Stimulated activated effector memory CD8-positive, alpha-beta T cell treated with anti-CD3 and anti-CD28 coated beads, Interleukin-12 subunit alpha, Interleukin-12 subunit beta, amount 100 ng/mL, for 72 hours (primary cell): Measurements from ENCODE around the gene PCGF1.
A peak's percentile ranks its signal among the peaks of the same experiment; 100 is the strongest.
"Not testable (repeated sequence)": the region's sequence is repeated elsewhere in the genome, so short reads cannot be mapped to it uniquely, and the experiment has no call there.

Experiments used
- ATAC-seq: fragments of 150-1000 bp; cut with Tn5 transposase; 2 replicates; pipeline ENCODE4 v1.10.0; 2021
- DNase-seq, 2 donors: peaks; one replicate each; pipeline ENCODE4 v3.0.0; 2021 to 2022; ENCODE audit warnings: low spot score in 2 of 2
- H3K27ac Mint-ChIP-seq: one replicate; pipeline ENCODE4 v1.8.0; 2022; ENCODE audit warnings: mild to moderate bottlenecking, mixed read lengths
- H3K36me3 Mint-ChIP-seq: one replicate; pipeline ENCODE4 v1.8.0; 2022; ENCODE audit warnings: mild to moderate bottlenecking, mixed read lengths
- H3K4me1 Mint-ChIP-seq: one replicate; pipeline ENCODE4 v1.8.0; 2022; ENCODE audit warnings: mixed read lengths
- H3K4me3 Mint-ChIP-seq: one replicate; pipeline ENCODE4 v1.8.0; 2022; ENCODE audit warnings: mild to moderate bottlenecking, mixed read lengths
- H3K9me3 Mint-ChIP-seq: one replicate; pipeline ENCODE4 v1.8.0; 2022; ENCODE audit warnings: mixed read lengths

PCGF1 gene

GRCh38 chr2:74499940-74500577 lies 7.4 kb downstream of the PCGF1 start:
- Mint-ChIP-seq H3K27ac (no peak overlapping the region), H3K4me1 (peaks cover 56% of the 10 kb centered on the region), H3K4me3 (peak overlapping the region; percentile 86), H3K36me3 (peaks cover 29% of the 10 kb centered on the region), H3K9me3 (no peaks in the 10 kb centered on the region)
- ATAC-seq (no peak), DNase-seq (no peak)

DNA sequence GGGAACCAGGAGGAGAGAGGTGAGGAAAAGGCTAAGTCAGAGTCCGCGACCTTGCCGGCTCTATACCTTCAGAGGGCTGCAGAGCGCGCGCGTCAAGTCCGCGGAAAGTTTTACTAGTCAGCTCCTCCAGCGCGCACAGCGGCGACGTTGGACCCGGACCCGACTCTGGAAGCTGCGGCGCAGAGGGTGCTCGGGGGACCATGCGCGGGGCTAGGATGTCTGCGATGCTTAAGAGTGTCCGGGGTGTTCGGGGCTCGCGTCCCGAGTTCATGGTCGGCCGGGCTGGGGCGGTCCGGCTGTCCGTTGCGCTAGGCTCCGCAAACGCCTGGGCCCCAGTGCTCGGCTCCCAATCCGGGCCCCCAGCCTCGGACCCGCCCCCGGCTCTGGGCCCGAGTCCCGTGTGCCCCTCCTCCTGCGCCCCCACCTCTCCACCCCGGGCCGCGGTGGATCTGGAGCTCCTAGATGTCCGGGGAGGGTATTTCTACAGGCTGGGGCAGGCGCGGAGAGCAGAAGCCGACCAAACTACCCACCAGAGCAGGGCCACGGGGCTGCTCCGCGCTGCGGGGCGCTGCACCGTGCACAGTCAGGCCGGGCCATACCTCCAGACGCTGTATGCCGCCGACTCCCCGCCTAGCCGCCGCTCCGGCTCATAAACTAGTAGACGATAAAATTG lies 8.1 kb downstream of the PCGF1 start, which contains the start of gene LBX2:
Gene LBX2 (minus strand): TSS at position 337 of the 673 bp plus-strand sequence. CDS start 66 bp downstream, at position 271.
- Mint-ChIP-seq H3K4me3 (peak within 1 kb of the TSS; percentile 86), H3K4me1 (peaks cover 49% of the 10 kb centered on the region), H3K36me3 (peaks cover 23% of the 10 kb centered on the region), H3K27ac (peak within 1 kb of the TSS; percentile 88), H3K9me3 (no peaks in the 10 kb centered on the region)
- no peak for DNase-seq
- ATAC-seq: peak; percentile 35

DNA sequence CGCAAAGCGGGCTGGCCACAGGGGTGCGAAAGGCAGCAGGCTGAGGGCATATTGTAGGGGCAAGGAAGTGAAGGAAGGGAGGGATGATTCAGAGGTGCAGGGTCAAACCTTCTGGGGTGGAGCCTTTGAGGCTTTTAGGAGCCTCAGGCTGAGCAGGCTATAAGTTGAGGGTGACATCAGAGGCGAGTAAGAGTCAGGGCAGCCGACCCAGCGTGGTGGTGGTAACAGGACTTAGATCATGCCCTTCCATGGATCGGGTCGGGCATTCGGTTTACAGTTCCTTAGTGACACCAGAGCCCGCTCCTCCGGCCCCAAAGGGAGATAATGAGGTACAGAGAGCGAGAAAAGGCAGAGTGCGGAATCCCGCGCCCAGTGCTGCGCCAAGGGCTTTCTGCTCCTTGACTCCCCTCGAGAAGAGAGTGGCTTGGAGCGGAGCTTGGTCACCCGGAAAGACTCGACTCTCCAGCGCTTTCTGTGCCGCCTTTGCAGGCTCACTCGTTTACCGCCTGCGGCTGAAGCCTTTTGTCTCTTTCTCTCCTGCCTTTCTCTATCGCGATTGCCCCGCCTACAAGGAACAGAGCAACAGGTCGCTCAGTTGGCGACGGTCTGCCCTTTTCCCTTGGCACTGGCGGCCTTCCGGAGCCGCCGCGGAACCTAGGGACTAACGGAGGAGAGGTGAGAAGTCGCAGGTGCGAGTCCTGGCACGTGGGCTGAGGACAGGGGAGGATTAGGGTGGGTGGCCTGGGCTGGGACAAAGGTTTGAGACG lies 8.8 kb downstream of the PCGF1 start:
- Mint-ChIP-seq H3K4me1 (peaks cover 42% of the 10 kb centered on the region), H3K9me3 (no peaks in the 10 kb centered on the region), H3K36me3 (peaks cover 25% of the 10 kb centered on the region), H3K27ac (peak overlapping the region; percentile 88), H3K4me3 (peak overlapping the region; percentile 86)
- ATAC-seq (peak; percentile 85), DNase-seq (peak in 1 of 2 donors; percentile 74)

DNA sequence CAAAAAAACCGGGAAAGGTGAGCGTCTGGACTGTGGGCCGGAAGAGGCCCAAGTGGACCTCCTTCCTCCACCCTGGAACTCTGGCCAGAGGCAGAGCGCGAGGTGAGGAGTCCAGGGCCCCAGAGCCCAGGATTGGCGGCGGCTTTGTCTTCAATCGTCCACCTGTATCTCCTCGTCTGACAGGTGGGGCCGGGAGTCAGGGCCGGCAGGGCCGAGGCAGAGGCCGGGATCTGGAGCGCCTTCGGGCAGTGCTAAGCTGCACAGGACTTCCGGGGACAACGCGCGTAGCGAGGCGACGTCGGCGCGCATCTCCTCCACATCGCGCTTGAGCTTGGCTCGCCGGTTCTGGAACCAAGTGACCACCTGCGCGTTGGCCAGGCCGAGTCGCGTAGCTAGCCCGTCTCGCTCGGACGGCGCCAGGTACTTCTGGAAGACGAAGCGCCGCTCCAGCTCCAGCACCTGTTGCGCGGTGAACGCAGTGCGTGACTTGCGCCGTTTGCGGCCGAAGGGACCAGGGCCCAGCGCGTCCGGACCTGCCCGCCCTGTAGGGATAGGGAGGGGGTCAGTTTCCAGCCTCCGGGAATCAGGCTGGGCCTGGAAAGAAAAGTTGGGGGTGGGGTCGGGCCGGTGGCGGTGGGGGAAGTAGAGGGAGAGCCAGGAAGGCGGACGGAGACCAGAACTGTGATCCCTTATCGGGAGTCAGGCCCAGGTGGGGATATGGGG lies 9.6 kb downstream of the PCGF1 start:
- DNase-seq: no peak
- H3K4me1 Mint-ChIP-seq: peaks cover 34% of the 10 kb centered on the region
- peak overlapping the region; percentile 86 for H3K4me3 Mint-ChIP-seq
- ATAC-seq: peak; percentile 52
- no peaks in the 10 kb centered on the region for H3K9me3 Mint-ChIP-seq
- peak overlapping the region; percentile 88 for H3K27ac Mint-ChIP-seq
- H3K36me3 Mint-ChIP-seq: peaks cover 31% of the 10 kb centered on the region

DNA sequence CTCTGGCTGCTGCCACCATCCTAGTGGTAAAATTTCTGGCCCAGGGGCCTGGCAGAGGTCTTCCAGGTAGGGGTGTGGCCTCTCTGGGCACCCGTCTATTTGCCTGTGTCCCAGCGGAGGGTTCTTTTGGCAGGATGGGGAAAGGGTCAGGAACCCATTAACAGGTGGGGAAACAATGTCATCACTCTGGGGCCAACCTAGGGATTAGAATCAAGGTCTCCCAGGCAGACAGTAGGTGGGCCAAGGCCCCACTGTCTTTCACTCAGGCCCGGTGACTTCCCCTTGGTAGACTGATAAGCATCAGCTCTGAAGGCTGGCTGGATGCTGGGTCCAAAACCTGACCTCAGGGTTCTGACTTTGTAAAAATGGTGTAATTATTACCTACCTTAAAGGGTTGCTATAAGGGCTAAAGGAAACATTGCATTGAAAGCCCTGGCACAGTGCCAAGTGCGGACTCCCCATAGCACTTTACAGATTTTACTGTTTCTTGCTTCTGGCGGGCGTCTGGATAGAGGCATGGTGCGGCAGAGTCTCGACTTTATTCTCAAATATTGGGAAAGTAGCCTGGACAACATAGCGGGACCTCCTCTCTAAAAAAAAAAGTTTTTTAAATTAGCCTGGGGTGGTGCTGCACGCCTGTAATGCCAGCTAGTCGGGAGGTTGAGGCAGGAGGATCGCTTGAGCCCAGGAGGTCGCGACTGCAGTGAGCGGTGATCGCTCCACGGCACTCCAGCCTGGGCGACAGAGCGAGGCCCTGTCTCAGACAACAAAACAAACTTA lies 10.3 kb downstream of the PCGF1 start:
- no peak for DNase-seq
- H3K9me3 Mint-ChIP-seq: no peaks in the 10 kb centered on the region
- ATAC-seq: no peak
- H3K4me1 Mint-ChIP-seq: peaks cover 29% of the 10 kb centered on the region
- peak overlapping the region; percentile 86 for H3K4me3 Mint-ChIP-seq
- peak overlapping the region; percentile 88 for H3K27ac Mint-ChIP-seq
- H3K36me3 Mint-ChIP-seq: peaks cover 38% of the 10 kb centered on the region

DNA sequence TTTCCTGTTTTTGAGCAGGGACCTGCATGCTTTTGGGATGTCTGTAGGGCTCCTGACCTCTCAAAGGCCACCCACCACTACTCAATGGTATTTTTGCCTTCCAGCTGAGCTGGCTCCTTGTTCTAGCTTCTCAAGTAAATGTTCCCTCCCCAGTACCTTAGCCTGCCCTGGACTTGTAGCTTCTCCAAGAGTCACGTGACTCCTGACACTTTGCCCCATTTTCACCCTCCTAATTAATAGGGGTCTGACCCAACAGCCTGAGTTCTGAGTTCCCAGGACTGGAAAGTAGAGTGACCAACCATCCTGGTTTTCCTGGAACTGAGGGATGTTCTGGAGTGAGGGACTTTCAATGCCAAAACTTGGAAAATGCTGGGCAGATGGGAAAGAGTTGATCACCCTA lies 12.1 kb downstream of the PCGF1 start:
- ATAC-seq (no peak), DNase-seq (no peak)
- Mint-ChIP-seq H3K27ac (no peak overlapping the region), H3K4me1 (peaks cover 20% of the 10 kb centered on the region), H3K4me3 (no peak overlapping the region), H3K36me3 (peaks cover 49% of the 10 kb centered on the region), H3K9me3 (no peaks in the 10 kb centered on the region)

DNA sequence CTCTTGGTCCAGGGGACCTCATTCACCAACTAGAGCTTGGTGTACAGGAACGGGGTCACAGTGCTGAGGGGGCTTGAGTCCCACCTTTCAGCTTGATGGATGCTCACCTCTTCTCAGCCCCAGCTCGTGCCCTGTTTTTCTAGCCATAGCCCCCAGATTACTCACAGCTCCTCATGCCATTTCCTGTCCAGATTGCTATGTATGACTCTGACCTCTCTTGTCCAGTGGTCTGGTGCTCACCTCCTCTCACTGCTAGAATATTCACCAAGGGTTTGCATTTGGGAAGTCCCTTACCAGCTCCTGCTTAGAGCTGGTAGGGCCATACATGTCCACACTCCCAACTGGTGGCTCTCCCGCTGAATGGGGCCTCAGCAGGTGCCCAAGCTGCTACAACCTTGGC lies 13.9 kb downstream of the PCGF1 start:
- DNase-seq (no peak), ATAC-seq (no peak)
- Mint-ChIP-seq H3K4me1 (peaks cover 13% of the 10 kb centered on the region), H3K27ac (peak overlapping the region; percentile 26), H3K9me3 (no peaks in the 10 kb centered on the region), H3K4me3 (no peak overlapping the region), H3K36me3 (peaks cover 54% of the 10 kb centered on the region)

DNA sequence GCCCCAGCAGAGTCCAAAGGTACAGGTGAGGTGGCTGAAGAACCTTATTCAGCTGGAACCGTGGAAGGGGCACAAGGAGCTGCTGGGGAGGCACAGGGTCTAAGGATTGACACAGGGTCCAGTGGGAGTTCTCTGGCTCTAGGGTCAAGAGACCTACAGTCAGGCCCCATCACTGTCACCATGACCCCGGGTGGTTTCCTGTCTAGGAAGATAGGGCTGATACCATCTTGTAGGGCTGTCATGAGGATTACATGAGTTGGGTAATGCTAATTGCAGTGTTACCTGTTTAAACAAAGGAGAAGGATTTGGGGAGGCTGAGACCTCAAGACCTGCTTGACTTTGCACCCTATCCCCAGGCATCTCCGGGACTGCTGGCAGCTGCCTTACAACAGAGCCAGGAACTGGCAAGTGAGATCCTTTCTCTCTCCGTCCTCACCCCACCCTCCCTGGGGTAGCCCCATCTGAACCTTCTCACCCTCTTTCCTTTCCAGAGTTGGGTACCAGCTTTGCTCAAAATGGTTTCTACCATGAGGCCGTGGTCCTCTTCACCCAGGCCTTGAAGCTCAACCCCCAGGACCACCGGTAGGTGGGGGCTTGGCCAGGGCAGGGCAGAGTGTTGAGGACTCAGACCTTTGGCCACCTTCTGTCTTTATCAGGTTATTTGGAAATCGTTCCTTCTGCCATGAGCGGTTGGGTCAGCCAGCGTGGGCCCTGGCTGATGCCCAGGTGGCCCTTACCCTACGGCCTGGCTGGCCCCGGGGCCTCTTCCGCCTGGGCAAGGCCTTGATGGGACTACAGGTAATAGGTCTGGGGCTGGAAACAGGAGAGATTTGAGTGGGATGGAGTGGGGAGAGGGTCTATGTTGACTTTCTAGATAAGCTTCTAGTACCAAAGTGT lies 15.6 kb downstream of the PCGF1 start:
- Mint-ChIP-seq H3K27ac (no peak overlapping the region), H3K36me3 (peaks cover 55% of the 10 kb centered on the region), H3K4me3 (no peak overlapping the region), H3K4me1 (peaks cover 2% of the 10 kb centered on the region), H3K9me3 (no peaks in the 10 kb centered on the region)
- DNase-seq (no peak), ATAC-seq (no peak)

DNA sequence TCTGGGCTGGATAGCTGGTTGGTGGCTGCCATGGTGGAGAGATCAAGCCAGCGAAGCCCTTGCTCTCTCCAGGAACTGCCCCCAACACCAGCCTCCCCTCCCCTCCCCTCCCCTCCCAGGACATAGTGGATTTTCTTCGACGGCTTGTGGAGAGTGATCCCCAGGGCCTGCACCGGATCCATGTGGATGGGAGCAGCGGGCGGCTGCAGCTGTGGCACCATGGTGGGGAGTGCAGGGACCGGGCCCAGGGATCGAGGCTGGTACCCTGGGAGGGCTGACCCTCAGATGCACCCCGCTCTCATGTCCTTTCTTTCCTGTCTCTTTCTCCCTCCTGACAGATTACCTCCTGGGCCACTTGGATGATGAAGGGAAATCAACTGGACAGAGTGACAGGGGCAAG lies 17.6 kb downstream of the PCGF1 start:
- ATAC-seq (no peak), DNase-seq (no peak)
- H3K9me3 Mint-ChIP-seq: no peaks in the 10 kb centered on the region
- no peak overlapping the region for H3K27ac Mint-ChIP-seq
- H3K4me1 Mint-ChIP-seq: peaks cover 10% of the 10 kb centered on the region
- peaks cover 75% of the 10 kb centered on the region for H3K36me3 Mint-ChIP-seq
- no peak overlapping the region for H3K4me3 Mint-ChIP-seq

- Mint-ChIP-seq H3K4me3 (no peak overlapping the region), H3K4me1 (peaks cover 10% of the 10 kb centered on the region), H3K36me3 (peaks cover 76% of the 10 kb centered on the region), H3K27ac (no peak overlapping the region), H3K9me3 (no peaks in the 10 kb centered on the region)
- ATAC-seq: no peak
- DNase-seq: no peak
Observed at GRCh38 chr2:74488643-74489481, 18.6 kb downstream of the PCGF1 start.

DNA sequence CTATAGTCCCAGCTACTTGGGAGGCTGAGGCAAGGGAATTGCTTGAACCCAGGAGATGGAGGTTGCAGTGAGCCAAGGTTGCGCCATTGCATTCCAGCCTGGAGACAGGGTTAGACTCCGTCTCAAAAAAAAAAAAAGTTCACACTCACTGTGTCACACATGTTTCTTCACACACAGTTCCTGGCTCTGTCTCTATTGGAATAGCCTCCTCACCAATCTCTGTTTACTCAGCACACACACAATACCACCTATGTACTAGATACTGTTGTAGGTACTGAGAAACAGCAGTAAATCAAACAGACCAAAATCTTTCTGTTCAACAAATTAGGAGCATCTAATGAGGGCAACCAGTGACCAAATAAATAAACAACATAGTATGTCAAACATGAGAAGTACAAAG lies 21.4 kb downstream of the PCGF1 start:
- H3K4me1 Mint-ChIP-seq: peaks cover 28% of the 10 kb centered on the region

DNA sequence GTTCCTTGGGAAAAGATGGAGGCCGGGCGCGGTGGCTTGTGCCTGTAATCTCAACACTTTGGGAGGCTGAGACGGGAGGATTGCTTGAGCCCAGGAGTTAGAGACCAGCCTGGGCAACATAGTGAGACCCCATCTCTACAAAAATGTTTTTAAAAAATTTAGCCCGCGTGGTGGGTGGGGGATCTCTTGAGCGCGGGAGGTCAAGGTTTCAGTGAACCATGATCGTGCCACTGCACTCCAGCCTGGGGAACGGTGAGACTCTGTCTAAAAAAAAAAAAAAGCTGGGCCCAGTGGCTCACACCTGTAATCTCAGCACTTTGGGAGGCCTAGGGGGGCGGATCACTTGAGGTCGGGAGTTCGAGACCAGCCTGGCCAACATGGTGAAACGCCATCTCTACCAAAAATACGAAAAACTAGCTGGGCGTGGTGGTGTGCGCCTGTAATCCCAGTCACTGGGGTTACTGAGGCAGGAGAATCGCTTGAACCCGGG lies 23.8 kb downstream of the PCGF1 start:
- DNase-seq, H3K9me3 Mint-ChIP-seq, ATAC-seq: not testable (repeated sequence)
- Mint-ChIP-seq H3K4me1 (peaks cover 39% of the 10 kb centered on the region), H3K4me3 (peak overlapping the region; percentile 90), H3K36me3 (peaks cover 65% of the 10 kb centered on the region), H3K27ac (peak overlapping the region; percentile 95)

More for the DNA sequence above, 21.4 kb downstream of the PCGF1 start:
- H3K9me3 Mint-ChIP-seq: no peaks in the 10 kb centered on the region
- DNase-seq: no peak
- H3K36me3 Mint-ChIP-seq: peaks cover 62% of the 10 kb centered on the region
- ATAC-seq: no peak
- H3K27ac Mint-ChIP-seq: no peak overlapping the region
- H3K4me3 Mint-ChIP-seq: no peak overlapping the region
